IPS DF 4.7 (cell line): ENCODE results near the gene PRDM16.
"Not testable (repeated sequence)": the region's sequence is repeated elsewhere in the genome, so short reads cannot be mapped to it uniquely, and the experiment has no call there.

Source experiments
- DNase-seq: peaks from one replicate; pipeline ENCODE4 v3.0.0-alpha.2; 2013; ENCODE audit warnings: low spot score; ENCODE audit errors: extremely low read depth

PRDM16 gene

GRCh38 chr1:3082051-3082450, 13.0 kb downstream of the PRDM16 start:
- no peak for DNase-seq

- no peak for DNase-seq
Measured at GRCh38 chr1:3082571-3083516, 13.8 kb downstream of the PRDM16 start.

GRCh38 chr1:3084154-3084553, 15.2 kb downstream of the PRDM16 start:
- no peak for DNase-seq

GRCh38 chr1:3084726-3085125, 15.7 kb downstream of the PRDM16 start:
- DNase-seq: no peak

GRCh38 chr1:3085721-3086120, 16.7 kb downstream of the PRDM16 start:
- no peak for DNase-seq

GRCh38 chr1:3086272-3086974, 17.4 kb downstream of the PRDM16 start:
- no peak for DNase-seq

- no peak for DNase-seq
Measured at GRCh38 chr1:3087049-3087448, 18.0 kb downstream of the PRDM16 start.

GRCh38 chr1:3087946-3088668, 19.1 kb downstream of the PRDM16 start:
- not testable (repeated sequence) for DNase-seq

GRCh38 chr1:3089490-3089889, 20.5 kb downstream of the PRDM16 start:
- DNase-seq: no peak

- no peak for DNase-seq
Measured at GRCh38 chr1:3091334-3091733, 22.3 kb downstream of the PRDM16 start.

GRCh38 chr1:3092530-3092929, 23.5 kb downstream of the PRDM16 start:
- no peak for DNase-seq

- no peak for DNase-seq
Measured at GRCh38 chr1:3093898-3094626, 25.1 kb downstream of the PRDM16 start.

GRCh38 chr1:3094863-3095780, 26.1 kb downstream of the PRDM16 start:
- no peak for DNase-seq

- DNase-seq: no peak
Measured at GRCh38 chr1:3096345-3096744, 27.3 kb downstream of the PRDM16 start.

GRCh38 chr1:3097231-3097630, 28.2 kb downstream of the PRDM16 start:
- DNase-seq: no peak

GRCh38 chr1:3097861-3098260, 28.9 kb downstream of the PRDM16 start:
- no peak for DNase-seq

GRCh38 chr1:3099861-3100260, 30.9 kb downstream of the PRDM16 start:
- DNase-seq: no peak

GRCh38 chr1:3101124-3101939, 32.3 kb downstream of the PRDM16 start:
- DNase-seq: no peak

- no peak for DNase-seq
Measured at GRCh38 chr1:3102641-3103040, 33.6 kb downstream of the PRDM16 start.
